Common myeloid progenitor, CD34-positive (primary cell): ENCODE data around the gene PLCD3.

Experiments used
- CTCF ChIA-PET: fragments of 350-600 bp; sonication (Branson Sonifier 250); formaldehyde crosslinking; loops from one replicate; lab custom pipeline; 2021; ENCODE audit warnings: antibody characterized with exemption; lab: Charles Lee
- POLR2A ChIA-PET: fragments of 350-600 bp; sonication (Branson Sonifier 250); formaldehyde crosslinking; loops from one replicate; lab custom pipeline; 2021; ENCODE audit warnings: antibody characterized with exemption; lab: Charles Lee
- DNase-seq, 3 donors: peaks; one replicate each; pipeline versions ENCODE4 v3.0.0 to v3.0.0-alpha.2; 2013
- H3K27ac ChIP-seq, 2 experiments: 1 replicate in 1 of 2; 2 replicates in 1 of 2; pipeline ENCODE4 v1.7.0; 2013; ENCODE audit warnings: inconsistent platforms in 2 of 2, low read length in 2 of 2, mild to moderate bottlenecking in 2 of 2, low read depth in 1 of 2, moderate library complexity in 1 of 2; ENCODE audit not compliant: severe bottlenecking in 2 of 2, insufficient read depth in 1 of 2, poor library complexity in 1 of 2
- H3K27me3 ChIP-seq, 5 experiments: replicated peaks in 2 of 5; 1 replicate in 3 of 5; 2 replicates in 2 of 5; pipeline versions ENCODE4 v1.6.1 to v1.7.0; 2013; ENCODE audit warnings: low read length in 4 of 5, mild to moderate bottlenecking in 2 of 5, moderate library complexity in 2 of 5, inconsistent platforms in 1 of 5; ENCODE audit not compliant: insufficient read depth in 5 of 5, control insufficient read depth in 4 of 5
- H3K36me3 ChIP-seq, 4 experiments: 1 replicate in 2 of 4; 2 replicates in 2 of 4; pipeline versions ENCODE4 v1.6.1 to v1.7.0; 2013; ENCODE audit warnings: low read length in 3 of 4, control low read depth in 1 of 4, mild to moderate bottlenecking in 1 of 4; ENCODE audit not compliant: control insufficient read depth in 4 of 4, insufficient read depth in 4 of 4
- H3K4me1 ChIP-seq, 4 experiments: 1 replicate in 3 of 4; 2 replicates in 1 of 4; pipeline versions ENCODE4 v1.6.1 to v1.7.1; 2013; ENCODE audit warnings: low read length in 3 of 4, mild to moderate bottlenecking in 3 of 4, control low read depth in 1 of 4, inconsistent platforms in 1 of 4, moderate library complexity in 1 of 4; ENCODE audit not compliant: control insufficient read depth in 4 of 4, insufficient read depth in 4 of 4; ENCODE audit errors: control extremely low read depth in 1 of 4
- H3K4me3 ChIP-seq, 7 experiments: 1 replicate in 4 of 7; 2 replicates in 3 of 7; pipeline versions ENCODE4 v1.5.1 to v1.7.0; 2013; ENCODE audit warnings: mild to moderate bottlenecking in 7 of 7, low read length in 6 of 7, moderate library complexity in 6 of 7, inconsistent platforms in 2 of 7, low read depth in 2 of 7, control low read depth in 1 of 7; ENCODE audit not compliant: insufficient read depth in 4 of 7, control insufficient read depth in 1 of 7; ENCODE audit errors: extremely low read depth in 1 of 7
- H3K9me3 ChIP-seq, 5 experiments: 1 replicate in 4 of 5; 2 replicates in 1 of 5; pipeline versions ENCODE4 v1.6.1 to v1.7.1; 2013; ENCODE audit warnings: low read length in 4 of 5, mild to moderate bottlenecking in 2 of 5, inconsistent platforms in 1 of 5, low read depth in 1 of 5, moderate library complexity in 1 of 5; ENCODE audit not compliant: control insufficient read depth in 4 of 5, insufficient read depth in 2 of 5; ENCODE audit errors: control extremely low read depth in 1 of 5
- WGBS: methylation state at CpG from one replicate; pipeline ENCODE4 v1.1.5; 2013; ENCODE audit not compliant: insufficient coverage; 5-methylcytosine and 5-hydroxymethylcytosine counted together

PLCD3 gene

GRCh38 chr17:45143094-45143670, 10.9 kb upstream of the PLCD3 start:
- H3K4me3 ChIP-seq: peak overlapping the region in 3 of 7 experiments; percentile 68 to 81 (median 74)
- ChIA-PET CTCF (interaction anchor here (1.8 kb wide), 1 partner anchor 9 kb away, joined by 18 read pairs; the partner anchor contains the start of gene ACBD4), POLR2A (no interaction called here)
- peaks cover 0 to 34% (median 19%) of the 10 kb centered on the region in 4 experiments for H3K4me1 ChIP-seq
- 87% methylated on average over 13 of the region's 13 CpGs for WGBS
- no peaks in the 10 kb centered on the region for H3K27me3 ChIP-seq
- H3K27ac ChIP-seq: no peak overlapping the region
- no peaks in the 10 kb centered on the region for H3K9me3 ChIP-seq
- peaks cover 0 to 6% (median 0%) of the 10 kb centered on the region in 4 experiments for H3K36me3 ChIP-seq
- no peak for DNase-seq

- Histone ChIP-seq H3K36me3 (peaks cover 0 to 13% (median 2%) of the 10 kb centered on the region in 4 experiments), H3K4me1 (peaks cover 0 to 27% (median 18%) of the 10 kb centered on the region in 4 experiments), H3K9me3 (no peaks in the 10 kb centered on the region), H3K27ac (no peak overlapping the region), H3K27me3 (no peaks in the 10 kb centered on the region), H3K4me3 (no peak overlapping the region)
- ChIA-PET POLR2A (interaction anchor here (0.8 kb wide), 1 partner anchor 9 kb away, joined by 5 read pairs; the partner anchor contains the start of gene HEXIM1), CTCF (interaction anchor here (7.9 kb wide), 1 partner anchor 10 kb away, joined by 148 read pairs; the partner anchor contains the start of gene HEXIM1)
- WGBS: 100% methylated on average over 2 of the region's 4 CpGs
- DNase-seq: no peak
Observed at GRCh38 chr17:45139533-45139920, 7.2 kb upstream of the PLCD3 start.

GRCh38 chr17:45138911-45139532, 6.7 kb upstream of the PLCD3 start:
- Histone ChIP-seq H3K9me3 (no peaks in the 10 kb centered on the region), H3K4me1 (peaks cover 0 to 23% (median 16%) of the 10 kb centered on the region in 4 experiments), H3K4me3 (no peak overlapping the region), H3K36me3 (peaks cover 0 to 13% (median 2%) of the 10 kb centered on the region in 4 experiments), H3K27me3 (no peaks in the 10 kb centered on the region), H3K27ac (no peak overlapping the region)
- POLR2A ChIA-PET: interaction anchor here (0.8 kb wide), 1 partner anchor 9 kb away, joined by 5 read pairs; the partner anchor contains the start of gene HEXIM1
- CTCF ChIA-PET: interaction anchor here (7.9 kb wide), 1 partner anchor 11 kb away, joined by 148 read pairs; the partner anchor contains the start of gene HEXIM1
- DNase-seq: no peak
- 96% methylated on average over 9 of the region's 14 CpGs for WGBS

- no peak for DNase-seq
- Histone ChIP-seq H3K27ac (no peak overlapping the region), H3K4me1 (peaks cover 0 to 18% (median 17%) of the 10 kb centered on the region in 4 experiments), H3K27me3 (no peaks in the 10 kb centered on the region), H3K36me3 (peaks cover 0 to 13% (median 2%) of the 10 kb centered on the region in 4 experiments), H3K9me3 (no peaks in the 10 kb centered on the region), H3K4me3 (no peak overlapping the region)
- POLR2A ChIA-PET: interaction anchor here (0.6 to 3.1 kb wide), 2 partner anchors 11 to 41 kb away, joined by 4 to 34 read pairs; partner anchors contain the start of gene HEXIM1
- WGBS: 98% methylated on average over 9 of the region's 11 CpGs
- CTCF ChIA-PET: interaction anchor here (1.0 to 7.9 kb wide), 2 partner anchors 12 to 60 kb away, joined by 4 to 148 read pairs; partner anchors contain the start of gene HEXIM1
Observed at GRCh38 chr17:45137561-45138305, 5.4 kb upstream of the PLCD3 start.

- POLR2A ChIA-PET: interaction anchor here (3.1 kb wide), 1 partner anchor 11 kb away, joined by 34 read pairs; the partner anchor contains the start of gene HEXIM1
- Histone ChIP-seq H3K27ac (no peak overlapping the region), H3K36me3 (peaks cover 0 to 13% (median 2%) of the 10 kb centered on the region in 4 experiments), H3K4me1 (peaks cover 0 to 22% (median 22%) of the 10 kb centered on the region in 4 experiments), H3K4me3 (no peak overlapping the region), H3K9me3 (no peaks in the 10 kb centered on the region), H3K27me3 (no peaks in the 10 kb centered on the region)
- 96% methylated on average over 8 of the region's 12 CpGs for WGBS
- CTCF ChIA-PET: interaction anchor here (0.7 to 7.9 kb wide), 5 partner anchors 13 to 64 kb away, joined by 3 to 148 read pairs (median 17); partner anchors contain the start of genes HEXIM1 and HEXIM2
- no peak for DNase-seq
Observed at GRCh38 chr17:45136846-45137560, 4.7 kb upstream of the PLCD3 start.
